HCT116 (cell line): ENCODE data around the gene MMP10. TPM values are rescaled to one million over a fixed set of nuclear protein-coding genes. Genes with fewer than 3 reads are reported as not detected.
A peak's percentile ranks its signal among the peaks of the same experiment; 100 is the strongest.
"Not testable (repeated sequence)": the region's sequence is repeated elsewhere in the genome, so short reads cannot be mapped to it uniquely, and the experiment has no call there.

Source experiments
- ATAC-seq: fragments of 200-7000 bp; cut with Tn5 transposase; 2 replicates; pipeline ENCODE4 v1.9.1; 2020; ENCODE audit warnings: mild to moderate bottlenecking, moderate library complexity
- BruUV-seq: library from RNA; stranded (reverse); fragments of 400-500 nt; replicated peaks from 2 replicates; lab custom pipeline; 2021; lab: Mats Ljungman, UMichigan
- CTCF ChIA-PET: fragments of 300-600 bp; sonication (Branson Sonifier 250); formaldehyde crosslinking; loops from one replicate; lab custom pipeline; 2021; ENCODE audit warnings: antibody characterized with exemption; lab: Charles Lee
- POLR2A ChIA-PET: fragments of 300-600, 350-600 bp; sonication (Branson Sonifier 250); formaldehyde crosslinking; loops from one replicate; lab custom pipeline; 2021; ENCODE audit warnings: antibody characterized with exemption; lab: Charles Lee
- RAD21 ChIA-PET, 2 experiments: fragments of 300-600 bp; sonication (Branson Sonifier 250); formaldehyde crosslinking; loops; one replicate each; lab custom pipeline; 2023; ENCODE audit warnings: low total read pairs in 2 of 2; ENCODE audit not compliant: uncharacterized antibody in 2 of 2, unreplicated experiment in 2 of 2, low non-redundant PET in 1 of 2; lab: Charles Lee
- DNase-seq: peaks from one replicate; pipeline ENCODE4 v3.0.0-alpha.2; 2010; ENCODE audit warnings: low read depth, low spot score
- H2AFZ ChIP-seq: fragments of 200-600 bp; shearing (Covaris generic), sonication (generic); 2 replicates; pipeline ENCODE4 v1.6.1; 2017; ENCODE audit warnings: low read depth, mixed run types, mixed read lengths, antibody characterized with exemption, low read length; ENCODE audit not compliant: poor library complexity, severe bottlenecking
- H3K27ac ChIP-seq: 2 replicates; pipeline ENCODE4 v1.5.1; 2012; ENCODE audit warnings: low read depth, low read length
- H3K27me3 ChIP-seq: fragments of 200-600 bp; sonication (generic); 2 replicates; pipeline ENCODE4 v1.6.1; 2016; ENCODE audit warnings: mixed run types, low read length, mixed read lengths; ENCODE audit not compliant: insufficient read depth
- H3K36me3 ChIP-seq, 2 experiments: fragments of 200-500 bp in 1 of 2; fragments of 200-600 bp in 1 of 2; sonication (Bioruptor generic) in 1 of 2; sonication (generic) in 1 of 2; 2 replicates each; pipeline versions ENCODE4 v1.5.1 to v1.6.1; 2014 to 2016; ENCODE audit warnings: low read length in 2 of 2, inconsistent platforms in 1 of 2, mixed read lengths in 1 of 2, mixed run types in 1 of 2; ENCODE audit not compliant: insufficient read depth in 2 of 2, control insufficient read depth in 1 of 2
- H3K4me1 ChIP-seq, 2 experiments: fragments of 200-600 bp in 1 of 2; sonication (generic) in 1 of 2; 2 replicates each; pipeline versions ENCODE4 v1.5.1 to v1.6.1; 2012 to 2017; ENCODE audit warnings: low read length in 2 of 2, inconsistent platforms in 1 of 2, mild to moderate bottlenecking in 1 of 2, mixed read lengths in 1 of 2, mixed run types in 1 of 2, moderate library complexity in 1 of 2; ENCODE audit not compliant: insufficient read depth in 2 of 2, control insufficient read depth in 1 of 2
- H3K4me2 ChIP-seq: fragments of 200-600 bp; sonication (generic); 2 replicates; pipeline ENCODE4 v1.6.1; 2017; ENCODE audit warnings: mixed run types, low read length, mixed read lengths
- H3K4me3 ChIP-seq, 2 experiments: fragments of 200-600 bp in 1 of 2; sonication (generic) in 1 of 2; replicated peaks in 1 of 2; 2 replicates each; pipeline ENCODE4 v1.5.1; 2011 to 2016; ENCODE audit warnings: low read length in 2 of 2, control low read depth in 1 of 2, low read depth in 1 of 2, mild to moderate bottlenecking in 1 of 2, mixed read lengths in 1 of 2, mixed run types in 1 of 2
- H3K79me2 ChIP-seq: fragments of 200-600 bp; sonication (generic); 2 replicates; pipeline ENCODE4 v1.6.1; 2017; ENCODE audit warnings: mild to moderate bottlenecking, mixed run types, low read length, moderate library complexity, mixed read lengths; ENCODE audit not compliant: insufficient read depth
- H3K9ac ChIP-seq: fragments of 200-600 bp; sonication (generic); 2 replicates; pipeline ENCODE4 v1.6.1; 2016; ENCODE audit warnings: low read length, mixed read lengths
- H3K9me2 ChIP-seq: fragments of 200-600 bp; sonication (generic), shearing (Covaris generic); 2 replicates; pipeline ENCODE4 v1.6.1; 2017; ENCODE audit warnings: mixed run types, mild to moderate bottlenecking, moderate library complexity; ENCODE audit not compliant: insufficient read depth
- H3K9me3 ChIP-seq, 2 experiments: fragments of 200-500 bp in 1 of 2; fragments of 200-600 bp in 1 of 2; sonication (Bioruptor generic) in 1 of 2; sonication (generic) in 1 of 2; 2 replicates each; pipeline ENCODE4 v1.6.1; 2014 to 2017; ENCODE audit warnings: low read length in 2 of 2, mixed read lengths in 2 of 2, inconsistent platforms in 1 of 2, low read depth in 1 of 2, mild to moderate bottlenecking in 1 of 2, mixed run types in 1 of 2, moderate library complexity in 1 of 2; ENCODE audit not compliant: control insufficient read depth in 1 of 2, insufficient read depth in 1 of 2
- H4K20me1 ChIP-seq: fragments of 200-600 bp; sonication (generic), shearing (Covaris generic); 2 replicates; pipeline ENCODE4 v1.6.1; 2017; ENCODE audit warnings: mixed run types, mild to moderate bottlenecking, moderate library complexity; ENCODE audit not compliant: insufficient read depth
- ATF3 ChIP-seq: IDR thresholded peaks from 2 replicates; pipeline ENCODE4 v1.6.1; 2012
- CBX3 ChIP-seq: IDR thresholded peaks from 2 replicates; pipeline ENCODE4 v1.6.1; 2012; ENCODE audit warnings: low read depth
- CTCF ChIP-seq, 3 experiments: fragments of 200-600 bp in 1 of 3; sonication (generic) in 1 of 3; IDR thresholded peaks in 2 of 3; conservative IDR thresholded peaks in 1 of 3; 2 replicates each; pipeline ENCODE4 v1.5.1; 2012 to 2017; ENCODE audit warnings: low read depth in 2 of 3, low read length in 2 of 3, antibody characterized with exemption in 1 of 3, borderline replicate concordance in 1 of 3, control low read depth in 1 of 3, mild to moderate bottlenecking in 1 of 3, mixed read lengths in 1 of 3, mixed run types in 1 of 3, moderate library complexity in 1 of 3; ENCODE audit not compliant: insufficient read depth in 1 of 3
- EZH2phosphoT487 ChIP-seq: fragments of 200-600 bp; IDR thresholded peaks from 2 replicates; pipeline ENCODE4 v1.6.1; 2018; ENCODE audit warnings: antibody characterized with exemption, borderline replicate concordance
- JUND ChIP-seq: IDR thresholded peaks from 2 replicates; pipeline ENCODE4 v1.6.1; 2012
- RAD21 ChIP-seq: IDR thresholded peaks from 2 replicates; pipeline ENCODE4 v1.6.1; 2012; ENCODE audit warnings: low read depth, mild to moderate bottlenecking
- YY1 ChIP-seq: IDR thresholded peaks from 2 replicates; pipeline ENCODE4 v1.6.1; 2011; ENCODE audit warnings: low read length, low read depth, moderate library complexity, mild to moderate bottlenecking; ENCODE audit not compliant: insufficient replicate concordance; ENCODE audit errors: extremely low read depth
- ZFX ChIP-seq: fragments of 450-650 bp; IDR thresholded peaks from 2 replicates; pipeline ENCODE4 v1.6.1; 2017
- ZNF274 ChIP-seq: fragments of 200-500 bp; sonication (Bioruptor generic); IDR thresholded peaks from 2 replicates; pipeline ENCODE4 v1.6.1; 2014; ENCODE audit warnings: mild to moderate bottlenecking, low read depth, low read length, inconsistent platforms
- intact Hi-C: fragments of 100-400 bp; cut with micrococcal nuclease; formaldehyde crosslinking; loops from 2 replicates; pipeline ENCODE4 v1.10.0; 2022
- total RNA-seq: library from RNA; stranded (reverse); gene quantifications from one replicate; pipeline ENCODE4 v1.2.1, GENCODE V29; 2021; ENCODE audit not compliant: unreplicated experiment

MMP10 gene
- total RNA-seq, 1 experiment from 2014 or later: not detected

GRCh38 chr11:102734650-102735049, 45.8 kb downstream of the MMP10 start:
- ChIA-PET RAD21 (no interaction called here), POLR2A (no interaction called here), CTCF (interaction anchor here (0.9 to 2.7 kb wide), 4 partner anchors 68 to 322 kb away, joined by 3 to 18 read pairs (median 4); no protein-coding TSS in a partner anchor)
- H3K4me3 ChIP-seq: no peak overlapping the region
- no peak for DNase-seq
- ATAC-seq: no peak
- H3K27ac ChIP-seq: no peak overlapping the region
- no peak for TF ChIP-seq ZNF274
- H3K9me2 ChIP-seq: no peaks in the 10 kb centered on the region
- H3K9me3 ChIP-seq: no peaks in the 10 kb centered on the region
- H3K27me3 ChIP-seq: no peaks in the 10 kb centered on the region
- H3K79me2 ChIP-seq: no peaks in the 10 kb centered on the region
- H3K9ac ChIP-seq: no peak overlapping the region
- intact Hi-C loops: no loop called here
- no TSS peak for BruUV-seq
- no peaks in the 10 kb centered on the region for H4K20me1 ChIP-seq
- H3K4me2 ChIP-seq: no peak overlapping the region
- no peak overlapping the region for H2AFZ ChIP-seq
- no peaks in the 10 kb centered on the region for H3K4me1 ChIP-seq
- no peaks in the 10 kb centered on the region for H3K36me3 ChIP-seq

- Histone ChIP-seq H3K4me2 (peak overlapping the region; percentile 33), H4K20me1 (no peaks in the 10 kb centered on the region), H3K27me3 (no peaks in the 10 kb centered on the region), H3K27ac (no peak overlapping the region), H3K9me2 (no peaks in the 10 kb centered on the region), H3K36me3 (no peaks in the 10 kb centered on the region), H3K9me3 (no peaks in the 10 kb centered on the region), H3K9ac (no peak overlapping the region), H3K4me1 (no peaks in the 10 kb centered on the region)
- no TSS peak for BruUV-seq
- intact Hi-C loops: loop anchor here (1.0 kb wide), 3 partner anchors 208 to 322 kb away; no protein-coding TSS in a partner anchor
- ChIA-PET RAD21 (no interaction called here), CTCF (interaction anchor here (0.6 to 2.7 kb wide), 7 partner anchors 19 to 343 kb away, joined by 3 to 18 read pairs (median 4); no protein-coding TSS in a partner anchor), POLR2A (no interaction called here)
- ATAC-seq (peak; percentile 99), DNase-seq (peak; percentile 57)
- no peak for TF ChIP-seq ZFX
- peak; percentile 95 for TF ChIP-seq RAD21
- TF ChIP-seq CTCF (IDR thresholded peaks at IDR 0.05 in 2 of 3, conservative IDR thresholded peaks at IDR 0.05 in 1 of 3; ENCODE audit: borderline replicate concordance in 1 of 3, insufficient read depth in 1 of 3, low read depth in 2 of 3, low read length in 2 of 3): peak; percentile 86 to 95 (median 89)
- no peak for TF ChIP-seq CBX3
- no peak for TF ChIP-seq EZH2phosphoT487
- TF ChIP-seq ATF3: no peak
- TF ChIP-seq YY1: no peak
- no peak for TF ChIP-seq JUND
- TF ChIP-seq, all 23 proteins: peak for 2
- H3K4me3 ChIP-seq: no peak overlapping the region
- H2AFZ ChIP-seq: peak overlapping the region; percentile 40
- H3K79me2 ChIP-seq: no peaks in the 10 kb centered on the region
These were observed 47.1 kb downstream of the MMP10 start for GRCh38 chr11:102733232-102733875.

- ATAC-seq, DNase-seq, RAD21 ChIA-PET, H3K9me2 ChIP-seq, H3K9me3 ChIP-seq, intact Hi-C loops, H2AFZ ChIP-seq, H3K27me3 ChIP-seq, H3K27ac ChIP-seq, CTCF ChIA-PET, H3K4me3 ChIP-seq, BruUV-seq, H3K9ac ChIP-seq, H3K4me2 ChIP-seq, H3K36me3 ChIP-seq, H3K4me1 ChIP-seq, H4K20me1 ChIP-seq, POLR2A ChIA-PET, H3K79me2 ChIP-seq: not testable (repeated sequence)
These were observed 49.5 kb downstream of the MMP10 start for GRCh38 chr11:102730944-102731343.
